ENCODE measurements around the gene DENND5A. TPM values are rescaled to one million over a fixed set of nuclear protein-coding genes. Genes with fewer than 3 reads are reported as not detected.
A peak's percentile ranks its signal among the peaks of the same experiment; 100 is the strongest.
"Not testable (repeated sequence)": the region's sequence is repeated elsewhere in the genome, so short reads cannot be mapped to it uniquely, and the experiment has no call there.

The DENND5A gene
- polyA plus RNA-seq, 3 donors, result 24.4 to 291 (median 37.5) TPM

DNA sequence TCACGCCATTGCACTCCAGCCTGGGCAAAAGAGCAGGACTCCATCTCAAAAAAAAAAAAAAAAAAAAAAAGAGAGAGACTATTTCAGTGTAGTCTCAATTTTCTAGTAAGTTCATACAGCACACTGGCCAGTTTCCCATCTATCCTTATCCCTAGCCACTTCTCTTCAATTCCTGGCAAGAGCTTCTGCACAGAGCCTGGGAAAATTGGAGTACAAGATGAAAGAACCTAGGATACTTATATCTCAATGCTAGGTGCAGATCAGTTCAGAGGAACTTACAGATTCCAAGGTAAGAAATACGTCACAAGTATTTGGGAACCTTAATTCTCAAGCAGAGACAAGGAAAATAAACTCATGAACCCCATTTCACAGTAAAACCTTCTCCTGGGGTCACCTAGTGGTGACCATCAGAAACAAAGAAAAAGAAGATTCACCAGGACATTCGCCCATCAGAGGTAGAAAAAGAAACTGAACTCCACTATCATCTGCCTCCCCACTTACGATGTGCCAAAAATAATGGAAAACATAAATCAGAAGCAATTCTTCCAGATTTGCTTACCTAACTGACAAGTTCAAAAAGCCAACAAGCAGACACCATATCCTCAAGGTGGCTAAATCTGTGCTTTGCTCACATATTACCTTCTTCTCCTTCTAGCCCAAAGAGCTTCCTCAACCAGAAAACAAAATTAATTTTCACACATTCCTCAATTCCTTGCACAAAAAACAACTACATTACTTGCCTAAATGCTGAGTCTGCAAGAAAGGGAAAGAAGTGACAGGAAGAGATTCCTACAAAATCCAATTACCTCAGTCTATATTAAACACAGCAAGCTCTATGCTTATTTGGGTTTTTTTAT is 4.9 kb downstream of the DENND5A start:
- Mint-ChIP-seq H3K27ac (peak overlapping the region in 4 of 7 donors; percentile 2 to 73 (median 14)), H3K27me3 (ENCODE audit: low read depth in 3 of 3) (no peaks in the 10 kb centered on the region), H3K4me3 (no peak overlapping the region), H3K4me1 (peaks cover 35% of the 10 kb centered on the region), H3K9me3 (peaks cover 0 to 1% (median 0%) of the 10 kb centered on the region in 7 donors), H3K36me3 (peaks cover 15 to 23% of the 10 kb centered on the region in 2 donors)
- no peak overlapping the region for H3K4me3 ChIP-seq (replicated peaks in 1 of 3; ENCODE audit: low read depth in 2 of 3, low read length in 3 of 3)
- no peak overlapping the region for H3K27ac ChIP-seq (ENCODE audit: low read depth in 1 of 2, low read length in 2 of 2)
- peaks cover 85% of the 10 kb centered on the region for H4K20me1 ChIP-seq (ENCODE audit: insufficient read depth, low read length)
- 82% methylated on average over 2 of the region's 4 CpGs for WGBS (ENCODE audit: insufficient coverage)
- peaks cover 4 to 9% of the 10 kb centered on the region in 2 donors for H3K36me3 ChIP-seq (replicated peaks in 1 of 2; ENCODE audit: control insufficient read depth in 1 of 2, insufficient read depth in 2 of 2, low read length in 2 of 2)
- intact Hi-C loops (cut with micrococcal nuclease), result loop anchor here (5.0 kb wide), 3 partner anchors 52 to 302 kb away; partner anchors contain the start of gene TMEM41B (in 2 of the 2)
- TF ChIP-seq CTCF (IDR thresholded peaks at IDR 0.05), result peak; percentile 25
- H2AFZ ChIP-seq (ENCODE audit: insufficient read depth, low read depth, low read length, poor library complexity, severe bottlenecking), result no peak overlapping the region
- peaks cover 11 to 26% of the 10 kb centered on the region in 2 donors for H3K4me1 ChIP-seq (ENCODE audit: control insufficient read depth in 1 of 2, insufficient read depth in 2 of 2, low read length in 2 of 2)
- H3K9ac ChIP-seq (ENCODE audit: insufficient read depth, low read length, poor library complexity, severe bottlenecking), result no peak overlapping the region
- no peaks in the 10 kb centered on the region for H3K9me3 ChIP-seq (replicated peaks in 1 of 2; ENCODE audit: control insufficient read depth in 1 of 2, insufficient read depth in 1 of 2, low read length in 2 of 2)
- no peak overlapping the region for H3K4me2 ChIP-seq (replicated peaks; ENCODE audit: extremely low read depth, low read length, poor library complexity, severe bottlenecking)
- no peaks in the 10 kb centered on the region for H3K27me3 ChIP-seq (ENCODE audit: control insufficient read depth in 2 of 2, insufficient read depth in 2 of 2, low read length in 2 of 2)
- peaks cover 85% of the 10 kb centered on the region for H3K79me2 ChIP-seq (ENCODE audit: insufficient read depth, low read length)
- DNase-seq, result no peak

DNA sequence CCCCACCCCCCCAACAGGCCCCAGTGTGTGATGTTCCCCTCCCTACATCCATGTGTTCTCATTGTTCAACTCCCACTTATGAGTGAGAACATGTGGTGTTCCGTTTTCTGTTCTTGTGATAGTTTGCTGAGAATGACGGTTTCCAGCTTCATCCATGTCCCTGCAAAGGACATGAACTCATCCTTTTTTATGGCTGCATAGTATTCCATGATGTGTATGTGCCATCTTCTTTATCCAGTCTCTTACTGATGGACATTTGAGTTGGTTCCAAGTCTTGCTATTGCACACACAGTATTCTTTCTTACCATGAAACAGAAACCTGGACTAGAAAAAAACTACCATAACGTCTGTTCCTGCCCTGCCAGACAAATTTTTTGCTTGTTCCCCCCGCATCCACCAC is 6.9 kb downstream of the DENND5A start:
- not testable (repeated sequence) for DNase-seq

More for the DNA sequence above, 6.9 kb downstream of the DENND5A start:
- Histone ChIP-seq H3K79me2 (ENCODE audit: insufficient read depth, low read length) (peaks cover 100% of the 10 kb centered on the region), H3K4me1 (ENCODE audit: control insufficient read depth in 1 of 2, insufficient read depth in 2 of 2, low read length in 2 of 2) (peaks cover 12 to 31% of the 10 kb centered on the region in 2 donors), H4K20me1 (ENCODE audit: insufficient read depth, low read length) (peaks cover 100% of the 10 kb centered on the region), H3K36me3 (replicated peaks in 1 of 2; ENCODE audit: control insufficient read depth in 1 of 2, insufficient read depth in 2 of 2, low read length in 2 of 2) (peaks cover 10 to 19% of the 10 kb centered on the region in 2 donors)
- no CpG with 5 or more reads among the region's 4 CpGs for WGBS (ENCODE audit: insufficient coverage)
- H3K27me3 Mint-ChIP-seq (ENCODE audit: low read depth in 3 of 3); H3K4me3 ChIP-seq (replicated peaks in 1 of 3; ENCODE audit: low read depth in 2 of 3, low read length in 3 of 3); H3K9me3 Mint-ChIP-seq; H2AFZ ChIP-seq (ENCODE audit: insufficient read depth, low read depth, low read length, poor library complexity, severe bottlenecking); H3K9ac ChIP-seq (ENCODE audit: insufficient read depth, low read length, poor library complexity, severe bottlenecking); H3K9me3 ChIP-seq (replicated peaks in 1 of 2; ENCODE audit: control insufficient read depth in 1 of 2, insufficient read depth in 1 of 2, low read length in 2 of 2); H3K27me3 ChIP-seq (ENCODE audit: control insufficient read depth in 2 of 2, insufficient read depth in 2 of 2, low read length in 2 of 2); H3K4me3 Mint-ChIP-seq; H3K4me2 ChIP-seq (replicated peaks; ENCODE audit: extremely low read depth, low read length, poor library complexity, severe bottlenecking); H3K27ac ChIP-seq (ENCODE audit: low read depth in 1 of 2, low read length in 2 of 2); H3K27ac Mint-ChIP-seq: not testable (repeated sequence)
- Mint-ChIP-seq H3K36me3 (peaks cover 25 to 35% of the 10 kb centered on the region in 2 donors), H3K4me1 (peaks cover 39% of the 10 kb centered on the region)
- intact Hi-C loops (cut with micrococcal nuclease), result loop anchor here in 1 of 2 donors (5.0 kb wide), 1 partner anchor 304 kb away; no protein-coding TSS in a partner anchor

All from CD14-positive monocyte (primary cell).